Measurements from ENCODE around the gene MYO10.

DNA sequence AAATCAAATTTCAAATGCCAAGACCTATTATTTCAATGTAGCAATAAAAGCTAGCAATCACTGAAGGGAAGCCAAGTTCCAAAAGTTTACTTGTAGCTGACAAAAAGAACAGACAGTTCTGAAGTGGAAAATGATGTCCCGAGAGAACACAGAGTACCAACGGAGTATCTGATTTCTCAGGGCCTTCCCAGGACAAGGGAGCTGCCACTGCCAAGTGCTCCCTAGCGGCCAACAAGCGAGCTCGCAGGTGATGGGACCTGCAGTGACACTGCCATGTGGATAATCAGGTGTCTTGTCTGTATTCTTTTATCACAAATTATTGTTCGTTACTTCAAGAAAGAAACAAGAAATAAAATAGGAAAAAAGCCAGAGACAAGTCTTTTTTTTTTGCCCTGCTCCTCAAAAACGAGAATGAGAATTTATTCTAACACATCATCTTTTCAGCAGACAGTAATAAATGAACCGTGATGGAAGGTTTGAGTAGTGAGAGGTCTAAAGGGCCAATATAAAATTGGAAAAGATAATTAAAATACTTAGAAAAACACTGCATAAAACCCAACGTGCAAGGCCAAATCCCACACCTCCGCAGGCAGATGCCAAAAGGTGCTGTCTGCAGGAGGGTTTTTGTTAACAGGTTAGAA is 159.4 kb downstream of the MYO10 start:
- no peak for TF ChIP-seq POLR2A (IDR thresholded peaks at IDR 0.05; ENCODE audit: low read depth, low read length)
- peak in 1 of 2 donors; percentile 14 for TF ChIP-seq CTCF (IDR thresholded peaks at IDR 0.05; ENCODE audit: extremely low read depth in 1 of 2, insufficient read depth in 1 of 2, low read depth in 1 of 2, low read length in 2 of 2)
